ENCODE data around the gene ANGEL1. TPM values are rescaled to one million over a fixed set of nuclear protein-coding genes. Genes with fewer than 3 reads are reported as not detected.

Gene ANGEL1
- total RNA-seq, 1 donor from 2014 or later = 22.6 TPM

GRCh38 chr14:76836029-76836630, 23.4 kb upstream of the ANGEL1 start:
- Mint-ChIP-seq H3K36me3 (ENCODE audit: low read depth, unreplicated experiment) (no peaks in the 10 kb centered on the region), H3K27me3 (ENCODE audit: unreplicated experiment) (no peaks in the 10 kb centered on the region), H3K4me3 (ENCODE audit: unreplicated experiment) (no peak overlapping the region), H3K9me3 (ENCODE audit: unreplicated experiment) (no peaks in the 10 kb centered on the region), H3K4me1 (ENCODE audit: unreplicated experiment) (no peaks in the 10 kb centered on the region), H3K27ac (ENCODE audit: unreplicated experiment) (no peak overlapping the region)
- no peak for DNase-seq (ENCODE audit: low spot score)
- TF ChIP-seq CTCF (IDR thresholded peaks at IDR 0.05; ENCODE audit: unreplicated experiment) = no peak

- Mint-ChIP-seq H3K4me1 (ENCODE audit: unreplicated experiment) (peaks cover 8% of the 10 kb centered on the region), H3K27ac (ENCODE audit: unreplicated experiment) (no peak overlapping the region), H3K27me3 (ENCODE audit: unreplicated experiment) (no peaks in the 10 kb centered on the region), H3K4me3 (ENCODE audit: unreplicated experiment) (no peak overlapping the region), H3K9me3 (ENCODE audit: unreplicated experiment) (no peaks in the 10 kb centered on the region), H3K36me3 (ENCODE audit: low read depth, unreplicated experiment) (no peaks in the 10 kb centered on the region)
- no peak for DNase-seq (ENCODE audit: low spot score)
- no peak for TF ChIP-seq CTCF (IDR thresholded peaks at IDR 0.05; ENCODE audit: unreplicated experiment)
These were observed 21.6 kb upstream of the ANGEL1 start for GRCh38 chr14:76834241-76834661.

- H3K4me1 Mint-ChIP-seq (ENCODE audit: unreplicated experiment) = peaks cover 10% of the 10 kb centered on the region
- H3K4me3 Mint-ChIP-seq (ENCODE audit: unreplicated experiment) = no peak overlapping the region
- H3K9me3 Mint-ChIP-seq (ENCODE audit: unreplicated experiment) = no peaks in the 10 kb centered on the region
- H3K27ac Mint-ChIP-seq (ENCODE audit: unreplicated experiment) = no peak overlapping the region
- H3K27me3 Mint-ChIP-seq (ENCODE audit: unreplicated experiment) = no peaks in the 10 kb centered on the region
- no peak for TF ChIP-seq CTCF (IDR thresholded peaks at IDR 0.05; ENCODE audit: unreplicated experiment)
- no peaks in the 10 kb centered on the region for H3K36me3 Mint-ChIP-seq (ENCODE audit: low read depth, unreplicated experiment)
- DNase-seq (ENCODE audit: low spot score) = no peak
These were observed 20.3 kb upstream of the ANGEL1 start for GRCh38 chr14:76833011-76833410.

- H3K4me3 Mint-ChIP-seq (ENCODE audit: unreplicated experiment) = no peak overlapping the region
- peaks cover 13% of the 10 kb centered on the region for H3K4me1 Mint-ChIP-seq (ENCODE audit: unreplicated experiment)
- H3K27ac Mint-ChIP-seq (ENCODE audit: unreplicated experiment) = no peak overlapping the region
These were observed 19.9 kb upstream of the ANGEL1 start for GRCh38 chr14:76832503-76832988.

More at GRCh38 chr14:76832503-76832988, 19.9 kb upstream of the ANGEL1 start:
- Mint-ChIP-seq H3K27me3 (ENCODE audit: unreplicated experiment) (no peaks in the 10 kb centered on the region), H3K36me3 (ENCODE audit: low read depth, unreplicated experiment) (no peaks in the 10 kb centered on the region), H3K9me3 (ENCODE audit: unreplicated experiment) (no peaks in the 10 kb centered on the region)
- no peak for TF ChIP-seq CTCF (IDR thresholded peaks at IDR 0.05; ENCODE audit: unreplicated experiment)
- no peak for DNase-seq (ENCODE audit: low spot score)
